Stimulated activated CD4-positive, alpha-beta T cell treated with anti-CD3 and anti-CD28 coated beads, Interleukin-1b, Interleukin-23, amount 100 ng/mL, for 1 hour (primary cell): ENCODE data around the gene TSPAN15.

Experiments used
- DNase-seq, 2 donors: peaks; one replicate each; pipeline ENCODE4 v3.0.0-alpha.2; 2020; ENCODE audit warnings: low read depth in 2 of 2

The TSPAN15 gene

DNA sequence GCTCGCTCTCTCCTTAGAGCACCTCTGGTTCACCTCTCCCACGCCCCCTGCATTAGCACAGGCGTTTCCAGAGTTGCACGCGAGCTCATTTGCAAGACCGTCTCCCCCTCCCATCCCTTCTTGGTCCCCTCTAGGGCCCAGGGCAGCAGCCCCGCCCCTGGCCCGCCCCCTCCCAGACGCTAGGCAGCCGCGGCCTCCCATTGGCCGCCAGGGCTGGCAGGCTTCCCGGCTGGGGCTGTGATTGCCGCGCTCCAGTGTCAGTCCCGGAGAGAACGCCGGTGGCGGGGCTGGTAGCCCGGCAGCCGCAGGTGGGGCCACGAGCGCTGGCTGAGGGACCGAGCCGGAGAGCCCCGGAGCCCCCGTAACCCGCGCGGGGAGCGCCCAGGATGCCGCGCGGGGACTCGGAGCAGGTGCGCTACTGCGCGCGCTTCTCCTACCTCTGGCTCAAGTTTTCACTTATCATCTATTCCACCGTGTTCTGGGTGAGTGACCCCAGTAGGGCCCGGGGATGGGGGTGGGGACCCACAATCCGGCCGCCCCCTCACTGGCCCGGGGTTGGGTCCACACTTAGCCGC lies at the start of gene TSPAN15:
TSPAN15 (plus strand) TSS at position 257 of the 575 bp plus-strand sequence; CDS start at position 387, 130 bp downstream.
- DNase-seq, result peak; percentile 58 to 60

DNA sequence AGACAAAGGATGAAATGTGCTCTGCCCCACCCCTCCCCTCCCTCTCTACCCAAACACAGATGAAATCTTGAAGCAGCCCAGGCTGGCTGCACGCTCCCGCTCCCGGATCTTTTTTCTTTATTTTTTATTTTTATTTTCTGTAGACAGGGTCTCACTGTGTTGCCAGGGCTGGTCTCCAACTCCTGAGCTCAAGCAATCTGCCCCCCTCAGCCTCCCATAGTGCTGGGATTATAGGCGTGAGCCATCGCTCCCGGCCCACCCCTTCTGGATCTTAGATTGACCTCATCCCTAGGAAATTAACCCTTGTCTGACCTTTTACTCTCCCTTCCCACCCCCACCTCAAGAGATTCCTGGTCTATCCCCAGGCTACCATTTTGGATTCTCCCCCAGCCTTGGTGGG lies 48.9 kb upstream of the TSPAN15 start:
- no peak for DNase-seq

DNA sequence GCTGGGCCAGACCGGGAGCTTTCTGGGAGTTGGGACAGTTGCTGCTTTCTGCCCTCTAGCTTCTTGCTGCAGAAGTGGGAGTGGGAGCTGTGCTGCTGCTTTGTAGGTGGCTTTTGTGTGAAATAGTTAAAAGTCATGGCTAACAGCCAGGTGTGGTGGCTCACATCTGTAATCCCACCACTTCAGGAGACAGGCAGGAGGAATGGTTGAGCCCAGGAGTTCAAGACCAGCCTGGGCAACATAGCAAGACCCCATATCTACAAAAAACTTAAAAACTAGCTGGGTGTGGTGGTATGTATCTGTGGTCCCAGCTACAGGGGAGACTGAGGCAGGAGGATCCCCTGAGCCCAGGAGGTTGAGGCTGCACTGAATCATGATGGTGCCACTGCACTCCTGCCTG lies 48.2 kb upstream of the TSPAN15 start:
- DNase-seq, result no peak

DNA sequence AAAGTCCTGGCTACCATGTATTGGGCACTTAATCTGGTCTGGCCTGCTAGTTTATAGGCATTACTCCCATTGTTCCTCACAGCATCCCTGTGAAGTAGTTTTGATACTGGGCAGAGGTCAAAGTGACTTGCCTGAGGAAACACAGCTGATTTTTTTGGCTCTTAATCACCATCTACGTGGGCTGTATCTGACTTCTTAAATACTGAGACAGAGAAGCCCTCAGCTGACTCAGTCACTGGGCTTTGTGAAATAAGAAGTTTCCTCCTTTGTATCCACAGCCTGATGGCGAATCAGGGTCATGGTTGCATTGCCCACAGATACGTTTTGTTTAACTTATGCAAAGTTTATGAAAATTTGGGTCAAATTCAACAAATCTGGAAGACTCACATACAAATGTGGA lies 47.7 kb upstream of the TSPAN15 start:
- no peak for DNase-seq

DNA sequence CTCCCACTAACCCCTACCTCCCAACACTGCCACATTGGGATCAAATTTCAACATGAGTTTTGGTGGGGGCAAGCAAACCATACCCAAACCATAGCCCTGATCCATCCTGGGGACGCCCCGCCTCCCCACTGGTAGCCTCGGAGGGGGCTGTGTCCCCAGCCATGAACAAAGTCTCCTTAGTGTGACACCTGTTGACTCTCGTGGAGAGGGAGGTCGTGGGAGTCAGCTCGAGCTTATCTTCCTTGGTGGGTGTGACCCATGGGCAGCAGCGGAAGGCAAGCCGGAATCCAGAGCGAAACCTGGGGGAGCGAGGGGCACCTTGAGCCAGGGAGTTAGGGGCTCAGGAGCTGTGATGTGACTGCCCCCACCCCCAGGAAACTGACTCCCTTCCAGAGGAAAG lies 46.5 kb upstream of the TSPAN15 start:
- DNase-seq, result no peak

DNA sequence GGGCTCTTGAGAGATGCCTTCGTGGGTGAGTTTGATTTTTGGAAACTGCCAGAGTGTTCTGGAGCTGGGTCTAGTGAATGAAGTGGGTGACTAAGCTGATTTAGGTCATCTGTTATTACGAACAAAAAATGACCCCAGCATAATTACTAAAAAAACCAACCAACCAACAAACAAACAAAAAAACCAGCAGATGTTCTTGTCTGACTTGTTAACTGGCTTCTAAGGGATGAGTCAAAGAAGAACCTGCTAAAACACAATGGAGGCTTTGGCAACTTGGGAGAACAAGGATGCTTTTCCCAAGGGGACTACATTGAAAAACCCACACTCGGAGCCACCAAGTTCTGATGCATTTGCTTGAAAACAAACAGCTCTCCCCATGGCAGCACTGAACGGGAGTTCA lies 46.0 kb upstream of the TSPAN15 start:
- DNase-seq, result no peak

DNA sequence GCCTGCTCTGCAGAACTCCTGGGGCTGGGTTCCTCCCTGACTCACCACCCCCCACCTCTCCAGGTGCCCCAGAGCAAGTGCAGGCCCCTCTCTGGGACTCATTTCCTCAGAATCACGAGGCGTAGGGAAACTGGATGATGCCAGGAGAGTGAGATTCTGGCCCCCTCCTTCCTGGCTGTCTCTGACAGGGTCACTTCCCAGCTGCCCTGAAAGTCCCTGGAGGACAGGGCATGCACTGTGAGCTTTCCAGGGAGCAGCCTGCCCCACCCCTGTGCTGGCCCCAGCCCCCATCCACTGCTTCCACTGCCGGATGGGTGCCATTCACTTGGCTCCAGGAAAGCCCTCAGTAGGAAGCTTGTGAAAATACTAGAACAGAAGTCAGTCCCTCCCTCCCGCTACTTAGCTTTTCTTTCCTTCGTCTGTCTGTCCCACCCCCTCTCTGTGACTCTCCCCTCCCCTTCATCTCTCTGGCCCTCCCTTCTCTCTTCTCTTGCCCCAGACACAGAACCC lies 44.9 kb upstream of the TSPAN15 start:
- DNase-seq, result no peak

DNA sequence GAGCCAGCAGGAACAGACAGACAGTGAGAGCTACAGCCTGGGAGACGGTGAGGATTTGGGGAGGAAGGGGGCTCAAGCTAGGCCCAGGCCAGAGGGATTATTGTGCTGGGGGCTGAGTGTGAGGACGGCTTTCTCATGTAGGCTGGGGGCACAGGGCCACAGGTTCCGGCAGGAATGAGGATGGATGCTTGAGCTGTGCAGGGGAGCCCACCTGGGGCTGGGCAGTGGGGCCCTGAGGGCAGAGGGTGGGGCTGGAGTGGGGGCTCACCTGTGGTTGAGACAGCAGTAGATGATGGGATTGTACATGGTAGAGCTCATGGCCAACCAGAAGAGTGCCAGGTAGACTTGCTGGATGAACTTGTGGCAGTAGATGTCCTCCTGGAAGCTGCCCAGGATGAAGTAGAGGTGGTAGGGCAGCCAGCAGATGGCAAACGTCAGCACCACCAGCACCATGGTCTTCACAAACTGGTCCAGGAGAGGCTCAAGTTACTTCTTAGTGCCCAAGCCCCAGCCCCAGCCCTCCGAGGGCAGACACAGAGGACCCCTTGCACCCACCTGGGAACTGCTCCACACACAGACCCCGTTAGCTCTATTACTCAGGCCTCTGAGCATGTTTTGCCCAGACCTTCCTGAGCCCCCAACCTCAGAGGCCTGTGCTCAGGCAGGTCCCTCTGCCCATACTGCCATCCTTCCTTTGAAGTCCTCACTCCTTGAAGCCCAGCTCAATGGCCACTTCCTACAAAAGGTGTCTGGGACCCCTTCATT lies 44.3 kb upstream of the TSPAN15 start:
- DNase-seq, result no peak

DNA sequence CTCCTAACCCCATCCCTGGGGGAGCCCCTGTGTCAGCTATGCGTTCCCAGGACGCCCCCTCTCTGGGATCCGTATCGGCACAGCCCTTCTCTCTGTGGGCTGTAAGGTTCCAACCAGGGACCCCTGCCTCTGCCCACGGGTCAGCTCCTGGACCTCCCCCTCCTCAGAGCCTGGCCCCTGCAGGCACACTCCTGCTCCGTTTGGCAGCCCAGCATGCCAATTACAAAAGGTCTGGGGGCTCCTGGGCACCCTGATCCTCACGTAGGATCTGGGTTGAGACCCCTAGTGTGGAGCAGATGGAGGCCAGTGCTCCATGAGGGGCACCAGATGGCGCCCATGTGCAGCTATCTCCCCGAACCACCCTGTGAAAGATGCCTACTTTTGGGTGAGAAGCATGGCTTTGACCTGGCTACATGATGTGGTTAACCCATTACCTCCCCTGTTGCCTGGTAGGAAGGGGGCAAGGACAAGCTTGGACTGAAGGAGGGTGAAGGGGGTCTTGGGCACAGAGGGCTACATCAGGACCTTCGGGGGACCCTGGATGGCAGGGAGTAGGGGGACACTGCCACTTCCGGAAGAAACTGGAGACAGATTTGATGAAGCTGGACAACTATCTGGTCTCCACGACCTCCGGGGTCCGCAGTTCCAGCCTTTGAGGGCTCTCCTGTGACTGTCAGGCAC lies 43.5 kb upstream of the TSPAN15 start:
- no peak for DNase-seq

DNA sequence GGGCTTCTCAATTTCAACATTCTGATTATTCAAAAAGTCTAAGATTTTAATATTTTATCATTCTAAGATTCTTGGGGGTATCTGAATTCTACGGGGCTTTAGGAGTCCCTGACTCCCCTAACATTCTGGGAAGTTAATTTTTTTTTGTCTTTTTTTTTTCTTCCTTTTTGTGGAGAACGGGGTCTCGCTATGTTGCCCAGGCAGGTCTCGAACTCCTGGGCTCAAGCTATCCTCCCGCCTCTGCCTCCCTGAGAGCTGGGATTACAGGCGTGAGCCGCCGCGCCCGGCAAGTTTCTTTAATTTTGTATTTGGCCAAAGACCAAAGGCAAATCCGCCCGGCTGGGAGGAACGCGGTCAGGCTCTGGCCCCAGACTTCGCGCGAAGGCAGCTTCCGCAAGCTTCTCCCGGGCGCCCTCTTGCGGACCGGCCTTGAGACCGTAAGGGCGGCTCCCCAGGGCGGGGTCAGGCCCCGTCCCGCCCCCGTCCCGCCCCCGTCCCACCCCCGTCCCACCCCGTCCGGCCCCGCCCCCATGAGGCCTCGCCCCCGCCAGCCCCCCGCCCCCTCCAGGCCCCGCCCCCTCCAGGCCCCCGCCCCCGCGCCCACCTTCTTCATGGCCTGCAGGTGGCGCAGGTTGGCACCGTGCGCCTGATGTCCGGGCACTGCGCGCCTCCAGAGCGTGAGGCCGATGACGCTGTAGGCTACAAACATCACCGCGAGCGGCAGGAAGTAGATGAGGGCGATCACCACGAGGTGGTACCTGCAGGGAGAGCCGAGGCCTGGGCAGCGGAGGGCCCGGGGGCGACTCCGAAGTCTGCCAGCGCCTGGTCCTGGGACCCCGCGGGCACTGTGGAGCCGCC lies 42.7 kb upstream of the TSPAN15 start:
- DNase-seq, result peak; percentile 72 to 83

DNA sequence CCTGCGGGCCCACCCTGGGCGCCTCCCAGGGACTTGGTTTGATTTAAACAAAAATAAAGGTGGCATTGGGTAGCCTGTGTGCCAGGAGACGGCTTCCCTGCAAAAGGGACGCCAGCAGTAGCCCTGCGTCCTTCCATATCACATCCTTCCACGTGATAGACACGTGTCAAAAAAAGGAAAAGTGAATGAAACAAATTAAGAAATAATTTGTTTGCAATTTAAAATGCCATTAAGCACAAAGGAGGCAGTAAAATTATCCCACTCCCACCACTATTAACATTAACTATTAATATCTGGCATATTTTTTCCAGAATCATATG lies 42.1 kb upstream of the TSPAN15 start:
- no peak for DNase-seq

DNA sequence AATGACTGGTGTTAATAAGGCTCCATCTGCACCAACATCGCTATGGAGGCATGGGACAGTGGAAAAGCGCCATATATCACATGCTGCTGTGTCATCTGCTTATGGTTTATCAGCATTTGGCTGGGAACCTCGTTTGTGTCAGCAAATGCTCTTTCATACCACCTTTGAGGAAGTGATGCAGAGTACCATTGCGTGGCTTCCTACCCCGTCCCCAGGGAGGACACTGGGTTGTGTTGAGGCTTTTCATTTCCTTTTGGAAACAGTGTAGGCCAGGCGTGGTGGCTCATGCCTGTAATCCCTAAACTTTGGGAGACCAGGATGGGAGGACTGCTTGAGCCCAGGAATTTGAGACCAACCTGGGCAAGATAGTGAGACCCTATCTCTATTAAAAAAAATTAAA lies 41.3 kb upstream of the TSPAN15 start:
- no peak for DNase-seq

DNA sequence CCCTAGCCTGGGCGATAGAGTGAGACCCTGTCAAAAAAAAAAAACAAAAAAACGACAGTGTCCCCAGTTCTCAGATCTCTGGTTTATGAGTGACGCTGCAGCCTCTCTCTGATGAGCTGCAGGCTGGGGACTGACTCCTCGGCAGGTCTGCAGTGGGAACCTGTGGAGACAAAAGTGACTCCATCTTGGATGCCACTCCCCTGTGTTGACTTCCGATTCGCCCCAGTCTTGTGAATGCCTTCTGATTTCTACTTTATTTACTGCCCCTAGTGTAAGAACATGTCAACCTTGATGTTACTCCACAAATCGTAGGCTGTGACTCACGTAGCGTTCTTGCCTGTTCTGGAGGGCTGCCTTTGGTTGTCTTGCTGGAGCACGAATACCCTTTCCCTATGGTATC lies 40.8 kb upstream of the TSPAN15 start:
- DNase-seq, result no peak

DNA sequence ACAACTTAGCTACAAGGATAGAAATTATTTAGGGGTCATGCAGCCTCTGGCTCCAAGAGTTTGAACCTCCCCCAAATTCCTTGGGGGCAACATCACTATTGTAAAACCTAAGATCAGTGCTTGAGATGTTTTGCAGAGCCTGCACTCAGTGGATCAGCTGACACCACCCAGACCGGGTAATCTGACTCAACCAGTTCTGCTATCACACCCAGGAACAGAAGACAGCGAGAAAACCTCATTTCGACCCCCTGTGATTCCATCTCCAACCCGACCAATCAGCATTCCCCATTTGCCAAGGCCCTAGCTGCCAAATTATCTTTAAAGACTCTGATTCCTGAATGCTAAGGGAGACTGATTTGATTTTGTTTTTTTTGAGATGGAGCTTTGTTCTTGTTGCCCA lies 39.8 kb upstream of the TSPAN15 start:
- no peak for DNase-seq

DNA sequence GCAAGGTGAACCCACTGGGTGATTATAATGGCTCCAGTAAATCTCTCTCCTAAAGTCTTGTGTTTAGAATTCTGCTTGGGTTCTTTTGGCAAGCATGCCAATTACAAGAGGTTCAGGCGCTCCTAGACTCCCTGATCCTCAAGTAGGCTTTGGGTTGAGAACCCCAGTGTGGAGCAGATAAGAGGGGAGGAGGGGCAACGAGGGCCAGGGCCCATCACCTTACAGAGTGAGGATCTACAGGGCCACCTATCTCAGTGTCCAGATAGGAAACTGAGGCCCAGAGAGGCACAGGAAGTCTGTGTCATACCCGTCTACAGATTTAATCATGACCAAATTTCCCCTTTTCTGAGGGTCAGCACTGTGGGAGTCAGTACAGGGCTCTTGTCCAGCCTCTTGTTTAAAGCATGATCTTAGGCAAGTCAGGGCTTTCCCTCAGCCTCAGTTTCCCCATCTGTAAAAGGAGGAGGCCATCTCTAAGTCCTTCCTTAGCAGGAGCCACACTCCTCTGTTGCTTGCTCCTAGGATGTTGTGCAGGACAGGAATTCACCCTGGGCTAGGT lies 39.0 kb upstream of the TSPAN15 start:
- no peak for DNase-seq

DNA sequence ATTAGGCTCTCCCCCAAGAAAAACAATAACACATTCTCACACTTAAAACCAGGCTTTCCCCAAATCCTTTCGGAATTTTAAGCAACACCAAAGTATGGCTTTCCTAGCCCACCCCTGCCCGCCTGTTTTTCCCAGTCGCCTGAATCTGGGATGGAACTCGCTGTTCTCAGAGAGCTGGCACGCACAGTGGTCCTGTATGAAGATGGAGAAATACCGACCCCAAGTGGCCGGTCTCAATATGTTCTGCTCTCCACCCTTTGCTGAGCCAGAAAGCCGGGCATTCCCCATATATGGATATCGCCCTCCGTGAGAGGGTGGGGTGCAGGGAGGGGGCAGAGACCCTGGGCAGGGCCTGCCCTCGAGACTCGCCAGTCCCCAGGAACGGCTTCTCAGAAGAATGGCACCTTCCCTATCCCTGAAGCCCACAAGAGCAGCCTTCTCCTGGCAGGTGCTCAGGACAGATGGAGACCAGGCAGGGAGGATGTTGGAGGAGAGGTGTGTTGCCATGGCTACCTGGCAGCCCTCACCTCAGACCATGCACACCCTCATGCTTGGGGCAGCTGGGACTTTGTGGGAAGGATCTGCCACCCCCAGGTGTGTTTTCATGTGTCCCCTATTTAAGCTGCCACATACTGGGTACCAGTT lies 37.9 kb upstream of the TSPAN15 start:
- no peak for DNase-seq

DNA sequence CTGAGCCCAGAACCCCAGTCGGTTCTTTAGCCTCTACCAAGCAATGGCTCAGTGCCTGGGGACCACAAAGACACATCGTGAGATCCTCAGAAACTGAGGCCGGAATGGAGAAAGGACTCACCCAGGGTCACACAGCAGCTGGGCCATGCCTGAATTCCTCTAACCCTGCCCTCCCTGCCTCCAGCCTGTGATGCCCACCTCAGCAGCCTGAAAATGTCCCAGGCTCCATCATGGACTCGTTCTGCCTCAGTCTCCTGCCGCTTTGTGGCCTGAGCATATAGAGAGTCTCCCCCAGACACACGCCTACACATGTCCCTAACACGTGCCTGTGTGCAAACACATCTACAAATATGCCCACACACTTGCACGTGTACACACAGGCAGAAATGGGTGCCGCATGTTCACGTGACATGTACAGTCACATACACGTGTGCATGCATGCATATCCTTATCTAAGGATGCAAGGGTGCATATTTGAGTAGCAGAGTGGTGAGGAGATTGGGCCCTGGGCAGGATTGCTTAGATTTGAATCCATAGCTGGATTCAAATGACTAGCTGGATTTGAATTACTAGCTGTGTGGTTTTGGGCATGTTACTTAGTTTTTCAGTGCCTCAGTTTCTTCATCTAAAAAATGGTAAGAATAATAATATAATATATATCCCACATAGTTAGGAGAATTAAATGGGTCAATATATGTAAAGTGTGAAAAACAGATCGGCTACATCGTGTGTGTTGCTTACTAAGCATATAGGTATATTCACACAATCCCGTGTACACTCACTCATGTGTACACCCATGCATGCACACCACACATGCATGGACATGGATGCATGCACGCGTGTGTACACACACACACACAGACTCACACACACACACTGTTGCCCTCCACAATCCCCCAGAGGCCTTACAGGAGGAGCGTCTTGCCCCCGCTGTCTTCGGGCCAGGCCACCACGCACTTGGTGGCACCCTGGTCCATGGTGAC lies 36.9 kb upstream of the TSPAN15 start:
- no peak for DNase-seq

DNA sequence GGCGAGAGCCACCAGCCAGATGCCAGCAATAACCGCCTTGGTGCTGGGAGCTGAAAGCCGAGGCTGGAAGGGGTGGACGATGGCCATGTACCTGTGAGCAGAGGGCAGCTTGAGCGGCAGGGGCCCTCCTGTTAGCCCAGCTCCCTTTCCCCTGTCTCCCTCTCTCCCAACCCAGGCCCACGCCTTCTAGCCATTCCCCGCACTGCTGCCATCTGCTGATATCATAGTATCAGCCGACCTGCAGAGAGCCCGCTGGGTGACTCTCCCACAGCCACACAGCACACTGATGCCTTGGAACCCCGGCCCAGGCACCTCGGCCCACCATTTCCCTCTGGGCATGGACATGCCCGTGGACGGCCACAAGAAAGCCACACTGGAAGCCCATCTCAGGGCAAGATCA lies 36.2 kb upstream of the TSPAN15 start:
- no peak for DNase-seq

DNA sequence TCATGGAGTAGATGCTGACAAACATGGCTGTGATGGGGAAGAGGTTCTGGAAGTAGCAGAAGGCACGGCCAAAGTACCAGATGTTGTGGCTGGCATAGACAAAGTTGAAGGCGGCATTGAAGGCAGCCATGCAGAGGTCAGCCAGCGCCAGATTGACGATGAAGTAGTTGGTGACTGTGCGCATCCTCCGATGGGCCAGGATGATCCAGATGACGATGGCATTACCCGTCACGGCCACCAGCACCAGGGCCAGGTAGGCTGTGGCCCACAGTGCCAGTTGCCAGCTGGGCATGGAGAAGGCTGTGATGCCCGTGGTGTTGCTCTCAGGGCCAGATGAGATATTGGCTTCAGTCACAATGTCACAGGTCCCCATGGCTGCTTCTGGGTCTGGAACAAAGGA lies 35.3 kb upstream of the TSPAN15 start:
- no peak for DNase-seq

DNA sequence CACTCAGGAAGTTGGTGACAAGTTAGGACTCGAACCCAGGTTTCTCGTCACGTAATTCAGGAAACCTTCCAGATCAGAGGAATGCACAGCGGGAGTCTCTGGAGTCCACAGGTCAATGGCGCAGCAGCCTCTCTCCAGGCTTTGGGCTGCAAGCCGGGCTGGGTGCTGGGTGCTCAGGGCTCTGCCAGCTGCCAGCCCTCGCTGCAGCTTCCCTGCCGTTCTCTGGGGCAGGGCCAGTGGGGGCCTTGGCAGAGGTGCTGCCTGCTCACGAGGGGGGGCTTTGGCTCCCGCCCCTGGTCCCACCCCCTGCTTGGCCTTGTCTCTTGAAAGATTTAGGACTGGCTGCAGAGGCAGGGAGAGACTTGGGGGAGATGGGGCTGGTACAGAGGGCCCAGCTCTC lies 34.6 kb upstream of the TSPAN15 start, which contains the start of gene TACR2:
TACR2 (minus strand) TSS at position 224 of the 400 bp plus-strand sequence. CDS start 595 bp downstream, outside the sequence.
- DNase-seq, result no peak
